NCI-H510A treated with DMSO at 0.1 percent for 48 hours (cell line): ENCODE measurements around the gene ARHGEF17.
"Not testable (repeated sequence)": the region's sequence is repeated elsewhere in the genome, so short reads cannot be mapped to it uniquely, and the experiment has no call there.

ENCODE experiments used
- DNase-seq: peaks from one replicate; lab custom pipeline; 2025; lab: John Stamatoyannopoulos, UW

The ARHGEF17 gene

DNA sequence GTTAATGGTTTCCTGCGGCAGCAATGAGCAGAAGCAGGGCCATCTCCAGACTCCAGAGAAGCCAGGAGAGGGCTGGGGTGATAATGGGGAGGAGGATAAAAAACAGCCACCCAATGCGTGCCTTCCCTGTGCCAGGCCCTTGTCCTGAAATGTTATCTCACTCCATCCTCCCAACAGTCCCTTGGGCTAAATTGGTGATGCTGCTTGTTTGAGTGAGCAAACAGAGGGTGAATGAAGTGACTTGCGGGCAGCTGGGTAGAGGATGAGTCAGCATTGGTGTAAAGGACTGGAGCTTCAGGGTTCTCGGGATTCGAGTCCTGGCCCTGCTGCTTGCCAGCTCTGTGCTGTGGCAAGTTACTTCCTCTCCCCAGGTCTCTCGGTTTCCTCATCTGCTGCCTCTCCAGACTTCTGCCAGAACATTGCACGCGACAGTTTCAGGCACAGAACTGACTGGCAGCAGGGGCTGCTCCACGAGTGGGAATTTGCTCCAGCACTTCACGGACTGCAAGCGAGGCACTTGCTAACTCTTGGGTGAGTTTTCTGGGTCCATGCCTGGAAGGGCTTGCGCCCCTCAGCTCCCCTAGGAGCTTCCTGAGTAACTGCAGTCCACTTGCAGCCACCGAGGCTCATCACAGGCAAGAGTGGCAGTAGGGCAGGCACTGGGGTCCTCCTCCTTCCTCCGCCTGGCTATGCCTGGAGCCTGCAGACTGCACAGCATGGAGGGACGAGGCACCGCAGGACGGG lies 36.0 kb upstream of the ARHGEF17 start, which contains the start of gene P2RY6:
TSS of gene P2RY6 (plus strand) at position 403 of the 744 bp plus-strand sequence. CDS start 24,181 bp downstream, outside the sequence.
- peak; percentile 94 for DNase-seq

DNA sequence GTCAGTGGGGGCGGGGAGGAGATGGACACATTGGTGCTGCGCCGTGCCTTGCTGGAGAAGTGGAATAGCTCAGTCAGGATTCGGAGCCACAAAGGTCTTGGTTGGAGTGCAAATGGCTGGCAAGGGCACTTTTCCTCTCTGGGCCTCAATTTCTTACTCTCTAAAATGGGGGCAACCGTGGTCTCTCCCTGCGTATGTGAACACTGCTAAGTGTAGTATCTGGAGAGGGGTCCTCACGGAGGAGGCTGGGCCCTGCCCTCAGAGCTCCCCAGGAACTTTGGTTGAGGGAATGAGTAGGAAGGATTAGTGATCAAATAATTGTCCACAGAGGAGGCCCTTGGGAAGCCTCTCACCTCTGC lies 35.4 kb upstream of the ARHGEF17 start:
- DNase-seq, result no peak

- DNase-seq, result peak; percentile 66
Observed at GRCh38 chr11:73273222-73273895, 34.7 kb upstream of the ARHGEF17 start.

DNA sequence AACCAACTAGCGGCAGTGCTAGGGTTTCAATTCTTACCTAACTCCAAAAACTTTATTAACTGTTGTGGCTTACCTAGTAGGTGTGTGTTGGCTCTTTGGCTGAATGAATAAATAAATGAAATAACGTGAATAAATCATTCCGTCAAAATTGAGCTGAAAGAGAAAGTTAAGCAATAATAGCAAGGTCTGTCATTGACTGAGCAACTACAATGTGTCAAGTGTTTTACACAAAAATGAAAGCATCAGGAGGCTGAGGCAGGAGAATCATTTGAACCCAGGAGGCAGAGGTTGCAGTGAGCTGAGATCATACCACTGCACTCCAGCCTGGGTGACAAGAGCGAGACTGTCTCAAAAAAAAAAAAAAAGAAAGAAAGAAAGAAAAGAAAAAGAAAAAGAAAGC lies 33.9 kb upstream of the ARHGEF17 start:
- not testable (repeated sequence) for DNase-seq

DNA sequence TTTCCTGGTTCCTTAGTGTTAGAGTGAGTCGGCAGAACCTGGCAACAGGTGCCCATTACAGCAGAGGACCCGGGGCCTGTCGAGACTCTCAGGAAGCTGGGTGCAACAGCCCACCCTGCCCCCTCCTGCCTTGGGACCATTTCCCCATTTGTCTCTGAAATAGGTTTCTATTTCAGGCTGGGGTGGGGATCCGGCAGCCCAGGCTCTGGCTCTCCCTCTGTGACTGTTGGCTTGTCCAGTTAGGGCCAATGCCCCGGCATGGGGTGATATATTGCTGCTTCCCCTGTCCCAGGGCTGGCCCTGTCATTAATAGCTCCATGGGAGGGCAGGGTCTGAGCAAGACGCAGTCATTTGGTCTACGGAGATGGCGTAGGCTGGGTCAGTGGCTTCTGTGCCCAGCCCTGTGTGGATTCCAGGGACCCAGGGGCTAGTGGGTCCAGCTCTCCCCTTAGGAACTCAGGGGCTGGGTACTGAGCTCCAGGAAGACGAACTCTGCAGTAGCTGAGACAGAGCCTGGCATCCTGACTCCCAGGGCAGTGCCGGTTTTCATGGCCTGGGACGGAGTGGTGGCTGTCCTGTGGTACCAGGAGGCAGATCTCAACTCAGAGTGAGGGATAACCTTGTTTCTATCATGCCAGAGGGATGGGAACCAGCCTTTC lies 33.2 kb upstream of the ARHGEF17 start:
- DNase-seq, result no peak

- no peak for DNase-seq
Observed at GRCh38 chr11:73275381-73275750, 32.7 kb upstream of the ARHGEF17 start.

DNA sequence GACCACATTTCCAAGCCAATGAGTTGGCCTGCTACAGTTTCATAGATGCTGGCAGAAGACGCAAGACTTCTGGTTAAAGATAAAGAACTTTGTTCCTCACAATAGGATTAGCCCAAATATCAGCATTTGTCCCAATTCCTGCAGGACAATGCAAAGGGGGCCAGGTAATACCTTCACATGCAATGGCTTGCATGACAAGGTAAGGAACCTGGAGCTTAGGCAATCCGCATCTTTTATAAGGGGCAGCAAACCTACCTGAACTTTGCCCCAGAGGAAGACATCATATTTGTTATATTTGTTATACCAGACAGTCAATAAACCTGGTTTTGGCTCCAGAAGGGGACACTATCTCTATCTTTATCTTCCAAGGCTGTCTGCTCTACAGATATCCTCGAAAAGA lies 30.6 kb upstream of the ARHGEF17 start:
- DNase-seq, result no peak

GRCh38 chr11:73280626-73281025 lies 27.4 kb upstream of the ARHGEF17 start:
- DNase-seq, result no peak

GRCh38 chr11:73281201-73281741 lies 26.8 kb upstream of the ARHGEF17 start:
- DNase-seq, result no peak

GRCh38 chr11:73281796-73282660 lies 26.0 kb upstream of the ARHGEF17 start:
- no peak for DNase-seq

DNA sequence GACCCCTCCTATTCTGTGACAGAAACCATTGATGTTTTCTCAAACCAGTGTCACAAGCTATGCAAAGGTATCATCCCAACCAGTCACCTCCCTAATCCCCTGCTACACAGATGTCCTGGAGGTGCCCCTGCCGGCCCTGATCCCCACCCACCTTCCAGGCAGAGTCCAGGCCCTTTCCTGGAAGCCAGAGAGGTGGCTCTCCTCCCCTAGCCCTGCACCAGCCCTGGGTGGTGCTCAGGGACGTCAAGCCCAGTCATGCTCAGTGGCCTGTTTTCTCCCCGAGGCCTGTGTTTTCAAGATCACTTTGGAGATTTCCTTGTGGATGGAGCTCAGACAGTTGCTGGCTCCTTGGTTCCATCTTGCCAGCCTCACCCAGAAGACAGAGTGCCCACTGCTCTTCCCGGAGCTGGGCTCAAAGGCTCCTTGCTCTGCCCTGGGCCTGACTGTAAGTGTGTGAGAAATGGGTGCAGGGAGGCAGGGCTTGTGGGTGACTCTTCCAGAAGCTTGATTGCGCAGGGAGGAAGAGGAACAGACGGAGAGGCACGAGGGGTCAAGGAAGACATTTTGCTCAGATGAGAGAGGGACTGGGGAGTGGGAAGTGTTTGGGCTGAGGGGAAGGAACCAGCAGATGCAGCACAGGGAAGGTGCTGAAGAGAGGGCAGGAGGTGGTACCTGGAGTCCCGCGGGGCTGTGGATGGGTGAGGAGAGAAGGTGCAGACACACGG lies 24.6 kb upstream of the ARHGEF17 start:
- DNase-seq, result no peak

GRCh38 chr11:73284106-73284505 lies 24.0 kb upstream of the ARHGEF17 start:
- no peak for DNase-seq

GRCh38 chr11:73285721-73286120 lies 22.4 kb upstream of the ARHGEF17 start:
- DNase-seq, result no peak

- DNase-seq, result no peak
Observed at GRCh38 chr11:73286240-73286810, 21.8 kb upstream of the ARHGEF17 start.

DNA sequence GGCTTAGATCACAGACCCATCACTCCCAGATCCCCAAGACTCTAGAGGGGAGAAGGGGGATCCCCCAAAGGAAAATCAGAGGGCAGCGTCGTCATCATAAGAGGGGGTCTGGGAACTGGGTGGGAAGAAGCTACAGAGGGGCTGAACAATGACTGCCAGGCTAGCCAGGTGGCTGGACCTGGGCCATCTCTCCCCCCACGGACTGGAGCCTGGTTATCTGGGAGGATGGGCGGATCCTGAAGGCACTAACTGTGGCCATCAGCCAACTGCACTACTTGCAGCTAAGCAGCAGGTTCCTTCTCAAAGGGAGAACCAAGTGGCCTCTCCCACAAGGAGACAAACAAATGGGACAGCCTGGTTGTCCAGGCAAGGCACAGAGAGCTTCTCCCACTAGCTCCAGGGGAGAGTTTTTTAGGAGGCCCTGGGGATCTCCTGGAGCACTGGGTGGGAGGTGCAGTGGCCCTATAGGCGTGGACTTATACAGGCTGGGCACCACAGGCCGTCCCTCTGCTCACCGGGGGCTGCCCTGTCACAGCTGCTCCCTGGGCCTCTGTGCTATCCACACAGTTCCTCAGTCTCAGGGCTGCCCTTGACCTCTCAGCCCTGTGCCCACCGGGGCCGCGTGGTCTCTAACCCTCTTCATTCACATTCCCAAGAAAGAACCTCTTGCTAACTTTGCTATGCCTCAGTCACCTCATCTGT lies 20.5 kb upstream of the ARHGEF17 start:
- no peak for DNase-seq

- no peak for DNase-seq
Observed at GRCh38 chr11:73288192-73288872, 19.7 kb upstream of the ARHGEF17 start.

GRCh38 chr11:73288873-73289707 lies 19.0 kb upstream of the ARHGEF17 start:
- DNase-seq, result peak; percentile 73

- no peak for DNase-seq
Observed at GRCh38 chr11:73290536-73290935, 17.5 kb upstream of the ARHGEF17 start.

GRCh38 chr11:73291196-73291595 lies 16.9 kb upstream of the ARHGEF17 start:
- DNase-seq, result no peak
